ENCODE measurements around the gene ALX4.

ALX4 gene

GRCh38 chr11:44300844-44301563 lies 8.9 kb downstream of the ALX4 start:
- no peak for DNase-seq

GRCh38 chr11:44298862-44299261 lies 11.1 kb downstream of the ALX4 start:
- DNase-seq, result no peak

GRCh38 chr11:44290208-44290607 lies 19.7 kb downstream of the ALX4 start:
- DNase-seq, result no peak

DNA sequence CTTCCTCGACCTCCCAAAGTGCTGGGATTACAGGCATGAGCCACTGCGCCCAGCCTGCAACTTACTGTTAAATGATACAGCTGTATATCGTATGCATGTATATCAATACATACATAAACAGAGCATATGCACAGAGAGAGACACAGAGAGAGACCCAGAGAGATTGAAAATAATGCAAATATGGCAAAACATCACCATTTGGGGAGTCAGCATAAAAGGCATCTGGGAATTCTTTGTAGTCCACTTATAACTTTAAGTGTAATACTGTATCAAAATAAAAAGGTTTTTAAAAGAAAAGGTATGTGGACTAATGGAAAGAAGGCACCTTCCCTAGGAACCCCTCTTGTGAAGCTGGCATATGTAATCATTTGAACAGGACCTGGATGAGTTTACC lies 21.8 kb downstream of the ALX4 start:
- DNase-seq, result no peak

DNA sequence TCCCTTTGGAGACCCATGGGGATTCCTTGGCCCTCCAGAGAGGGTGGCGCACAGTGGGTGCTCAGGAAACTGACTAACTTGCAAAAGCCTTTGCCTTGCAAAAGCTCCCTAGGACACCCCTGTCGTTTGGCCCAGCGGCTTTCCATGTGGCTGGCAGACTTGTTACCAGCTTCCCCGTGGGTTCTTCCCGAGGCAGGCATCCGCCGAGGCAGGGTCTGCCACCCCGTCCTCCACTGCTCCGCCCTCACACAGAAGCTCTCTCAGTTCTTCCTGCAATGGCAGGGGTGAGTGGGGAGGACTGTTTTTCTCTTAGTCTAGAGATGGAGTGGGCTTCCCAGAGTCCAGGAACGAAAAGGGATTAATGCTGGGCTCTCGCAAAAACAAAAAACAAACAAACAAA lies 23.0 kb downstream of the ALX4 start:
- DNase-seq, result no peak

GRCh38 chr11:44286268-44286880 lies 23.6 kb downstream of the ALX4 start:
- DNase-seq, result peak; percentile 74

DNA sequence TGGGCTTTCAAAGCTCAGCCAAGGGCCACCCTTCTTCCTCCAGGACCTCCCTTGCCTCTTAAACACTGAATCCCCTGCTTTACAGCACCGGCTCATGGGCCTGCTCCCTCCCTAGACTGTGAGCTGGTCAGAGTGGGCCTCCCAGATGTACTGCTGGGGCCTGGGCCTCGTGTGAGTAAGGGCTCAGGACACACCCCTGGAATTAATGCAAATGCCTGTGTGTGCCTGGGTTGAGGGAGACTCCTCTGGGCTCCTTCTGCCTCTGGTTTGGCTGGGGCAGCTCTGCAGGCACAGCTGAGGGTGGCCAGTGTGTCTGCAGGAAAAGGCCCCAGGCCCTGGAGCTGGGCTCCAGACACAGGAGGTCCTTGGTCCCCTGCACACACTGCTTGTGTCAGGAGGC lies 24.2 kb downstream of the ALX4 start:
- no peak for DNase-seq

DNA sequence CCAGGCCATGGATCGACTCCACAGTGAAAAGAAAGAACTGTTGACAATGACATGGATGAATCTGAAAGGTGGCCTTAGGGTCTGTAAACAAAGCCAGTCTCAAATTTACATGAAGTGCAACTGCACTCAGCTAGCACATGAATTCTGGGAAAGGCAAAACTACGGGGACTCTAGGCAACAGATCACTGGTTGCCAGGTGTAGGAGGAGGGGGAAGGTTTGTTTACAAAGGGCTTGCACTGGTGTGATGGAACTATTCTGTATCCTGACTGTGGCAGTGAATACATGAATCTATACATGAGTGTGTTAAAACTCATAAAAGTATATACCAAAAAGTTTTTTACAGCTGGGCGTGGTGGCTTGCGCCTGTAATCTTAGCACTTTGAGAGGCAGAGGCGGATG lies 27.3 kb downstream of the ALX4 start:
- no peak for DNase-seq

- DNase-seq, result no peak
Observed at GRCh38 chr11:44281151-44281550, 28.8 kb downstream of the ALX4 start.

GRCh38 chr11:44280257-44280656 lies 29.7 kb downstream of the ALX4 start:
- no peak for DNase-seq

DNA sequence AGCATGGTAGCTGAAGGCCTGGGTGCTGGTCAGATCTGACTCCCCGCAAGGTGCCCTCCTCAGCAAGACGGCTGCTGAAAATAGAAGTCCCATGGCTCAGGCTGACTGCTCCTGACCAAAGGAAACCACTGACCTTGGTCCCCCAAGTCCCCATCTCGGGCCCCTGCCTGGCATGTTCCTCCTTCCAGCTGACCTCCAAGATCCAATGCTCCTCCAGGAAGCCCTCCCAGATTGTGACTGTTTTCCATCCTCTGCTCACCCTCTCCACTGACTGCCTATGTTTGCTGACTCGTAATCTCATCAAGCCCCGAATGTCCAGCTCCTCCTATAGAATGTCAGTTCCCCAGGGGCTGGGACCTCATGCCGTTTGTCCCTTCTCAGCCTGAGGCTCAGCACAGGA lies 30.5 kb downstream of the ALX4 start:
- DNase-seq, result no peak

DNA sequence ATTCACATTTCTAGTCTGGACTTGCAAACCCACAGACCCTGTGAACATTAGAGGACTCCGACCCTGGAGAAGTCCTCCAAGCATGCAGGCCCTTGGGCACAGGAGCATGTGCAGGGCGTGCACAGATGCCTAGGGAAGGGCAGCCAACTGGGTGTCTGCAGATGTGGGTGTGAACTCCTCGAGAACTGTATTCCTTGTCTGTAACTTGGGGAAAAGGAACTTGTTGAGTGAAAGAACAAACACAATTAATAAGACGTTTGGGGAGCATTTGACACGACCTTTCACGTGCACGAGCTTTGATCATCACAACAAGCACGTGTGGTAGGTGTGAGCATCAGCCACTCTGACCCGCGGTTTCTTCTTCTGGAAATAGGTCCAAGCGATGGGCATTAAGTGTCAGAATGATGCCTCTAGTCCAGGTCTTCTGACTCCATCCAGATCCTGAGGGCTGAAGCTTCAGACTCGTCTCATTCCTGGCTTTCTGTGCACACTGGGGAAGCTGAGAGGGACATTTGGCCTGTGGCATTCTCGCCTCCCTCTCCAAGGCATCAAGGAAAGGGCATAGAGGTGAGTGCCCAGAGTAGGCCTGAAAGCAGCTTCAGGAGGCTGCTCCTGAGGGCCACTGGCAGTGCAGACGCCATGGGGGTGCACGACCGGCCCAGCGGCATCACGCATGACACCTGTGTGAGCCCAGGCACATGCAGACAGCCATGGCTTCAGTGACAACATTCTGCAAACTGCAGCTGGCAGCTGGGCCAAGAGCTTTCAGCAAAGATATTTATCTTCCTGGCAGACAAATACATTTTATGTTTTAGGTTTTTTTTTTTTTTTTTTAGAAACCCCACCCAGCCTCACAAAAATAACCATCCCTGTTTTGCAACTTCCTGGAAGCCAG lies 32.5 kb downstream of the ALX4 start:
- DNase-seq, result no peak

- no peak for DNase-seq
Observed at GRCh38 chr11:44275961-44276550, 33.9 kb downstream of the ALX4 start.

- DNase-seq, result no peak
Observed at GRCh38 chr11:44275241-44275640, 34.7 kb downstream of the ALX4 start.

DNA sequence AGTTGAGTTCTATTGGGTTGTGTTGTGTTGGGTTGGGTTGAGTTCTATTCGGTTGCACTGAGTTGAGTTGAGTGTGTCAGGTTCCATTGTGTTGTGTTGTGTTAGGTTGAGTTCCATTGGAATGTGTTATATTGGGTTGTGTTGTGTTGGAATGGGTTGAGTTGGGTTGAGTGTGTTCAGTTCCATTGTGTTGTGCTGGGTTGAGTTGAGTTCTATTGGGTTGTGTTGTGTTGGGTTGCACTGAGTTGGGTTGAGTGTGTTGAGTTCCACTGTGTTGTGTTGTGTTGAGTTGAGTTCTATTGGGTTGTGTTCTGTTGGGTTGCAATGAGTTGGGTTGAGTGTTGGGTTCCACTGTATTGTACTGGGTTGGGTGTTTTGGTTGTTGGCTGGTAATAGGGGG lies 35.5 kb downstream of the ALX4 start:
- DNase-seq, result no peak

GRCh38 chr11:44271286-44271685 lies 38.7 kb downstream of the ALX4 start:
- no peak for DNase-seq

DNA sequence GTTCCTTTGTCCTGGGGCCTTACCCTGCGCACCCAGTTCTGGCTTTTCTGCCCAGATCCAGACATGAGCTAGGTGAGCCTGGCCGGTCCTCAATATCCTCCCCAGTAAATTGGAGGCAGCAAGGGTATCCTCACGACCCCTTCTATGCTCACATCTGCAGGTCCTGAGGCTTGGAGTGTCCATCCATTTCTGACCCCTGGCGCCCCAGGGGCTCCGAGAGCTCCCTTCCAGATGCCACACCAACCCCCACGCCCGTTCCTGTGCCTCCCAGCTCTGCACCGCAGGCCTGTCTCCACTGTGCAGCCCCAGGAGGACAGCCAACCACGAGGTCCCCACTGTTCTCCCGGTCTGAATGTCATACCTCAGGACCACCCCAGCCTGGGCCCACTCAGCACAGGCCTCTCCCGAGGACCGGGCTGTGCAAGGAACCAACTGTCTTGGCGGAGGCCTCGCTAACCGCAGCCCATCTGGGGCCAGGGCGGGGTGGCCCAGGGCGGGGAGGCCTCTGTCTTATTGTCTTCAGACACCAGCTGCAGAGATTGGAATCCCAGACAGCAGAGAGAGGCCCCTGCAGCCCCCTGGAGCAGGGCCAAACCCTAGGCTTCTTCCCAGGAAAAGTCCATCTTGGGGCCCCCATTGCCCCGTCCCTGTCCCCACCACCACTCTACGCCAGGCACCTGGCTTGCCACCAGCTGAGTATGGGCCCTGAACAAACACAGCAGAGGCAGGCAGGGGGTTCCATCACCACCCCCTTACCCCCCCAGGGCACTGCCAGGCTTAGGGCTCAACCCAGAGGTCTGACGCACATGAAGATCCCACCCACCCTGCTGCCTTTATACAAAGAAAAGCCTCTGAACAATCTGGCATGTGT lies 39.3 kb downstream of the ALX4 start:
- no peak for DNase-seq

DNA sequence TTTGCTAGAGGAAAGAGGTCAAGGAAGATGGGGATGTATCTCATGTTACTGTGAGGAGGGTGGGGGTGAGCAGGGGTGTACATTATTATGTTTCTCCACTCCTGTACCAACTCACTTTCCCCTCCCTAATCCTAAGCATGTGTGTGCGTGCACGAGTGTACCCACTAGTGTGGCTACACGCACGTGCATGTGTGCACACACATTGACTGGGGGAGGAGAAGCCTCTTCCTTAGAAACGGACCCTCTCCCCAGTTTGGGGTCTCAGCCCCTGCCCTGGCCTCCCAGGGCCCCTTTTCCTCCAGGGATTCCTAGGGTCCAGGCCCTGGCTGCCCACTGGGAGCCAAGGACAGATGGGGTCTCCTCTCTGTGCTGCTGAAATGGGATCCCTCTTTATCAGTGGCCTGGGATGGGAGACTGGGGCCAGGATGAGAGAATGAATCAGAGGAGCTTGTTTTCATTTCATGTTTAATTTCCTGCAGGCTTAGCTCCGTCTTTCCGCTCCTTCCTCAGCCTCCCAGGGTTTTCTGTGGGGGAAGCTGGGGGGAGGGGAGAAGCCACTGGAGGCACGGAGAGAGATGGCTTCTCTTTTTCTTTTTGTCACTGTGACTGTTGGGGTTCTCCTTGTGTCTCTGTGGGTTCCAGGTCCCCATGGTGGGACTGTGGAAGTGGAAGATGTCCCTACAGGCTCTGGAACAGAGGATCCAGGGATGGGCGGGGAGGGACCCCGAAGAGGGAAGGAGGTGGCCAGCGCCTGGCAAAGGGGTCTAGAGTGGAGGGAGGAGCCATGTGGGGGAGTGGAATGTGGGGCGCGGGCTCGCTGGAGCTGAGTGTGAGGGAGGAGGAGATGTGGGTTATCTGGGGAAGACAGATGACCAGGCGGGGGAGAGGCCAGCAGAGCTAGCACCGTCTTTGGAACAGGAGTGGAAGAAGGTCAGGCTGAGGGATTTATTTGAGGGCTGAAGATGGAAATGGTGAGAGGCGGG lies 40.3 kb downstream of the ALX4 start:
- no peak for DNase-seq

GRCh38 chr11:44268614-44269080 lies 41.3 kb downstream of the ALX4 start:
- no peak for DNase-seq

GRCh38 chr11:44267750-44268613 lies 42.0 kb downstream of the ALX4 start:
- DNase-seq, result no peak
